HepG2 (cell line): ENCODE results near the gene UBQLN1. TPM values are rescaled to one million over a fixed set of nuclear protein-coding genes. Genes with fewer than 3 reads are reported as not detected.

Experiments
- BCL6 ChIP-seq: IDR thresholded peaks from 2 replicates; pipeline ENCODE4 v1.6.1; 2016; ENCODE audit warnings: missing genetic modification reagents, missing compliant biosample characterization
- DNMT3B ChIP-seq: conservative IDR thresholded peaks from 2 replicates; pipeline ENCODE4 v1.6.1; 2016; ENCODE audit warnings: missing biosample characterization, control low read depth
- FLYWCH1 ChIP-seq: sonication (generic); formaldehyde crosslinking; IDR thresholded peaks from 2 replicates; pipeline ENCODE4 v1.8.1; 2023; ENCODE audit warnings: mild to moderate bottlenecking, missing genetic modification reagents
- HIVEP1 ChIP-seq: sonication (generic); formaldehyde crosslinking; IDR thresholded peaks from 2 replicates; pipeline ENCODE4 v1.4.0; 2020; ENCODE audit warnings: mild to moderate bottlenecking, missing genetic modification reagents
- ISL2 ChIP-seq: sonication (generic); formaldehyde crosslinking; IDR thresholded peaks from 2 replicates; pipeline ENCODE4 v1.5.0; 2020; ENCODE audit warnings: missing genetic modification reagents
- KLF12 ChIP-seq: sonication (generic); formaldehyde crosslinking; IDR thresholded peaks from 2 replicates; pipeline ENCODE4 v1.4.0; 2020; ENCODE audit warnings: missing genetic modification reagents, borderline replicate concordance
- NCOA5 ChIP-seq: sonication (generic); formaldehyde crosslinking; IDR thresholded peaks from 2 replicates; pipeline ENCODE4 v1.4.0; 2020; ENCODE audit warnings: missing genetic modification reagents
- PRPF4 ChIP-seq: fragments of 200-400 bp; formaldehyde crosslinking; IDR thresholded peaks from 2 replicates; pipeline ENCODE4 v1.6.1; 2016; ENCODE audit warnings: low read length, low read depth; ENCODE audit not compliant: poor library complexity, severe bottlenecking
- TSC22D2 ChIP-seq: sonication (generic); formaldehyde crosslinking; IDR thresholded peaks from 2 replicates; pipeline ENCODE4 v1.5.1; 2020; ENCODE audit warnings: missing genetic modification reagents, mild to moderate bottlenecking, borderline replicate concordance
- ZNF317 ChIP-seq: sonication (generic); formaldehyde crosslinking; IDR thresholded peaks from 2 replicates; pipeline ENCODE4 v1.5.0; 2020; ENCODE audit warnings: mild to moderate bottlenecking, missing genetic modification reagents
- ZNF816 ChIP-seq: sonication (generic); formaldehyde crosslinking; IDR thresholded peaks from 2 replicates; pipeline ENCODE4 v1.8.0; 2022; ENCODE audit warnings: missing genetic modification reagents, mild to moderate bottlenecking, borderline replicate concordance
- ZSCAN30 ChIP-seq: sonication (generic); formaldehyde crosslinking; IDR thresholded peaks from 2 replicates; pipeline ENCODE4 v1.5.0; 2020; ENCODE audit warnings: mild to moderate bottlenecking, missing genetic modification reagents
- polyA plus RNA-seq, 8 experiments: library from polyadenylated mRNA; depleted of rRNA in 3 of 8; stranded (reverse) in 7 of 8; unstranded in 1 of 8; fragments of >200 nt; fragmentation: Illumina TruSeq in 4 of 8; extraction: Trizol in 4 of 8; gene quantifications; 2 replicates each; pipeline versions ENCODE4 v1.2.1 to v1.2.3, GENCODE V29; 2011 to 2016; ENCODE audit warnings: low read depth in 4 of 8, missing spikeins in 1 of 8, mixed read lengths in 1 of 8; ENCODE audit not compliant: insufficient read depth in 1 of 8
- total RNA-seq, 5 experiments: library from RNA; depleted of rRNA; stranded (reverse); fragments of >200 nt; fragmentation: Illumina TruSeq; extraction: Trizol; gene quantifications; 2 replicates each; pipeline ENCODE4 v1.2.3, GENCODE V29; 2016; ENCODE audit warnings: low read depth in 1 of 5
- TF ChIP-seq, protein P1 (sequence below): sonication (generic); formaldehyde crosslinking; IDR thresholded peaks from 2 replicates; pipeline ENCODE4 v1.4.0; 2020; ENCODE audit warnings: low read depth, mild to moderate bottlenecking, missing genetic modification reagents
- TF ChIP-seq, protein P2 (sequence below): sonication (generic); formaldehyde crosslinking; IDR thresholded peaks from 2 replicates; pipeline ENCODE4 v1.5.0; 2020; ENCODE audit warnings: mild to moderate bottlenecking, missing genetic modification reagents, borderline replicate concordance
- TF ChIP-seq, protein P3 (sequence below): sonication (generic); formaldehyde crosslinking; IDR thresholded peaks from 2 replicates; pipeline ENCODE4 v1.4.0; 2020; ENCODE audit warnings: mild to moderate bottlenecking, missing genetic modification reagents, borderline replicate concordance
- TF ChIP-seq, protein P4 (sequence below): sonication (generic); formaldehyde crosslinking; IDR thresholded peaks from 2 replicates; pipeline ENCODE4 v1.5.0; 2020; ENCODE audit warnings: mild to moderate bottlenecking, missing genetic modification reagents, borderline replicate concordance
- TF ChIP-seq, protein P5 (sequence below): sonication (generic); formaldehyde crosslinking; IDR thresholded peaks from 2 replicates; pipeline ENCODE4 v1.4.0; 2020; ENCODE audit warnings: mild to moderate bottlenecking, missing genetic modification reagents

UBQLN1 gene
- total and polyA plus RNA-seq, 2 of the 13 experiments (the other 11 are each of a cell fraction or from before 2014, with no cell fraction given) = 78.1 to 83.8 TPM

DNA sequence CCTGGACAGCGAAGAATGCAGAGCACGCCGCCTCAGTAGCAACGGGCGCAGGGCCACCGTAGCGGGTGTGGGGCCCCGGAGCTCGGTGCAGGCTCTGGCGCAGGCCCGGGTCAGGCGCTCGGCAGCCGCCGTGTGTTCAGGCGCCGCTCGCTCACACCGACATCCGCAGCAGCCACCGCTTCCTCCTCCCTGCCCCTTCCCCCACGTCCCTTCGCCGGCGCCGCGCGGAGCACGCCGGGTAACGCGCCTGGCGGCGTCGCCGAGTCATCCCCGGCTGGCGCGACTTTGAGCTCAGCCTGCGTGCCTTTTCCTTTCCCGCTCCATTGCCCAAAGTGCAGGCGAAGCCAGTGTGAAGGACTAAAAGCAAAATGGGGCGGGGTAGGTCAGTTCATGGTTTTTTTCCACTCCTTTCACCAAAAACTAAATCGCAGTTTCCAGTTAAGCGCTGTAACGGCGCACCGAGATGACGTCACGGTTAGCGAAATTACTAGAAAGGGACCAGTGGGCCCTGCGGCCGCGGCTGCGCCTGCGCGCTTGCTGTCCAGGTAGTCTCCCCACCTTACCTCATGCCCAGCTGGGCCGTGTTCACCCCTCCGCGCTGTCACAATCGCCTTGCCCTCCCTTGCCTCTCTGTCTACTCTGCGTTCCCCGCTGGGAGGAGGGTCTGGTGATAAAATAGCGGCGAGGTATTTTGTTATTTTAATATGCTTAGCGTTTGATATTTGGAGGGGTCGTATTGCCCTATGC, at the start of gene UBQLN1 (continued):
- TF ChIP-seq, protein P1, sequence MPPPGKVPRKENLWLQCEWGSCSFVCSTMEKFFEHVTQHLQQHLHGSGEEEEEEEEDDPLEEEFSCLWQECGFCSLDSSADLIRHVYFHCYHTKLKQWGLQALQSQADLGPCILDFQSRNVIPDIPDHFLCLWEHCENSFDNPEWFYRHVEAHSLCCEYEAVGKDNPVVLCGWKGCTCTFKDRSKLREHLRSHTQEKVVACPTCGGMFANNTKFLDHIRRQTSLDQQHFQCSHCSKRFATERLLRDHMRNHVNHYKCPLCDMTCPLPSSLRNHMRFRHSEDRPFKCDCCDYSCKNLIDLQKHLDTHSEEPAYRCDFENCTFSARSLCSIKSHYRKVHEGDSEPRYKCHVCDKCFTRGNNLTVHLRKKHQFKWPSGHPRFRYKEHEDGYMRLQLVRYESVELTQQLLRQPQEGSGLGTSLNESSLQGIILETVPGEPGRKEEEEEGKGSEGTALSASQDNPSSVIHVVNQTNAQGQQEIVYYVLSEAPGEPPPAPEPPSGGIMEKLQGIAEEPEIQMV = no peak
- no peak for TF ChIP-seq TSC22D2 (CRISPR knock-in tag)
- TF ChIP-seq DNMT3B (CRISPR knock-in tag) = peak; percentile 73; the same call in 1 of the 2 replicates
- TF ChIP-seq PRPF4 = no peak
- TF ChIP-seq NCOA5 (CRISPR knock-in tag) = no peak
- TF ChIP-seq, protein P2, sequence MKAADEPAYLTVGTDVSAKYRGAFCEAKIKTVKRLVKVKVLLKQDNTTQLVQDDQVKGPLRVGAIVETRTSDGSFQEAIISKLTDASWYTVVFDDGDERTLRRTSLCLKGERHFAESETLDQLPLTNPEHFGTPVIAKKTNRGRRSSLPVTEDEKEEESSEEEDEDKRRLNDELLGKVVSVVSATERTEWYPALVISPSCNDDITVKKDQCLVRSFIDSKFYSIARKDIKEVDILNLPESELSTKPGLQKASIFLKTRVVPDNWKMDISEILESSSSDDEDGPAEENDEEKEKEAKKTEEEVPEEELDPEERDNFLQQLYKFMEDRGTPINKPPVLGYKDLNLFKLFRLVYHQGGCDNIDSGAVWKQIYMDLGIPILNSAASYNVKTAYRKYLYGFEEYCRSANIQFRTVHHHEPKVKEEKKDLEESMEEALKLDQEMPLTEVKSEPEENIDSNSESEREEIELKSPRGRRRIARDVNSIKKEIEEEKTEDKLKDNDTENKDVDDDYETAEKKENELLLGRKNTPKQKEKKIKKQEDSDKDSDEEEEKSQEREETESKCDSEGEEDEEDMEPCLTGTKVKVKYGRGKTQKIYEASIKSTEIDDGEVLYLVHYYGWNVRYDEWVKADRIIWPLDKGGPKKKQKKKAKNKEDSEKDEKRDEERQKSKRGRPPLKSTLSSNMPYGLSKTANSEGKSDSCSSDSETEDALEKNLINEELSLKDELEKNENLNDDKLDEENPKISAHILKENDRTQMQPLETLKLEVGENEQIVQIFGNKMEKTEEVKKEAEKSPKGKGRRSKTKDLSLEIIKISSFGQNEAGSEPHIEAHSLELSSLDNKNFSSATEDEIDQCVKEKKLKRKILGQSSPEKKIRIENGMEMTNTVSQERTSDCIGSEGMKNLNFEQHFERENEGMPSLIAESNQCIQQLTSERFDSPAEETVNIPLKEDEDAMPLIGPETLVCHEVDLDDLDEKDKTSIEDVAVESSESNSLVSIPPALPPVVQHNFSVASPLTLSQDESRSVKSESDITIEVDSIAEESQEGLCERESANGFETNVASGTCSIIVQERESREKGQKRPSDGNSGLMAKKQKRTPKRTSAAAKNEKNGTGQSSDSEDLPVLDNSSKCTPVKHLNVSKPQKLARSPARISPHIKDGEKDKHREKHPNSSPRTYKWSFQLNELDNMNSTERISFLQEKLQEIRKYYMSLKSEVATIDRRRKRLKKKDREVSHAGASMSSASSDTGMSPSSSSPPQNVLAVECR (CRISPR knock-in tag) = peak; percentile 94
- TF ChIP-seq ZNF816 (CRISPR knock-in tag) = peak; percentile 84; the same call in 1 of the 2 replicates
- no peak for TF ChIP-seq FLYWCH1 (CRISPR knock-in tag)
- peak; percentile 11; the same call in 1 of the 2 replicates for TF ChIP-seq KLF12
- TF ChIP-seq, protein P3, sequence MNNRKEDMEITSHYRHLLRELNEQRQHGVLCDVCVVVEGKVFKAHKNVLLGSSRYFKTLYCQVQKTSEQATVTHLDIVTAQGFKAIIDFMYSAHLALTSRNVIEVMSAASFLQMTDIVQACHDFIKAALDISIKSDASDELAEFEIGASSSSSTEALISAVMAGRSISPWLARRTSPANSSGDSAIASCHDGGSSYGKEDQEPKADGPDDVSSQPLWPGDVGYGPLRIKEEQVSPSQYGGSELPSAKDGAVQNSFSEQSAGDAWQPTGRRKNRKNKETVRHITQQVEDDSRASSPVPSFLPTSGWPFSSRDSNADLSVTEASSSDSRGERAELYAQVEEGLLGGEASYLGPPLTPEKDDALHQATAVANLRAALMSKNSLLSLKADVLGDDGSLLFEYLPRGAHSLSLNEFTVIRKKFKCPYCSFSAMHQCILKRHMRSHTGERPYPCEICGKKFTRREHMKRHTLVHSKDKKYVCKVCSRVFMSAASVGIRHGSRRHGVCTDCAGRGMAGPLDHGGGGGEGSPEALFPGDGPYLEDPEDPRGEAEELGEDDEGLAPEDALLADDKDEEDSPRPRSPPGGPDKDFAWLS (CRISPR knock-in tag) = no peak
- TF ChIP-seq BCL6 = peak; percentile 93
- TF ChIP-seq HIVEP1 = peak; percentile 36; the same call in 1 of the 2 replicates
- no peak; the same call in 1 of the 2 replicates for TF ChIP-seq ZNF317 (CRISPR knock-in tag)
- peak; percentile 37; the same call in 1 of the 2 replicates for TF ChIP-seq ISL2 (CRISPR knock-in tag)
- no peak for TF ChIP-seq ZSCAN30 (CRISPR knock-in tag)
- TF ChIP-seq, protein P4, sequence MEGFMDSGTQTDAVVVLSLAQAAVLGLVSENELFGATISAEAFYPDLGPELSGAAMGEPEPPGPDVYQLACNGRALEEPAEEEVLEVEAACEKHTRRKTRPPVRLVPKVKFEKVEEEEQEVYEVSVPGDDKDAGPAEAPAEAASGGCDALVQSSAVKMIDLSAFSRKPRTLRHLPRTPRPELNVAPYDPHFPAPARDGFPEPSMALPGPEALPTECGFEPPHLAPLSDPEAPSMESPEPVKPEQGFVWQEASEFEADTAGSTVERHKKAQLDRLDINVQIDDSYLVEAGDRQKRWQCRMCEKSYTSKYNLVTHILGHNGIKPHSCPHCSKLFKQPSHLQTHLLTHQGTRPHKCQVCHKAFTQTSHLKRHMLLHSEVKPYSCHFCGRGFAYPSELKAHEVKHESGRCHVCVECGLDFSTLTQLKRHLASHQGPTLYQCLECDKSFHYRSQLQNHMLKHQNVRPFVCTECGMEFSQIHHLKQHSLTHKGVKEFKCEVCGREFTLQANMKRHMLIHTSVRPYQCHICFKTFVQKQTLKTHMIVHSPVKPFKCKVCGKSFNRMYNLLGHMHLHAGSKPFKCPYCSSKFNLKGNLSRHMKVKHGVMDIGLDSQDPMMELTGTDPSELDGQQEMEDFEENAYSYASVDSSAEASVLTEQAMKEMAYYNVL (CRISPR knock-in tag) = no peak
- TF ChIP-seq, protein P5, sequence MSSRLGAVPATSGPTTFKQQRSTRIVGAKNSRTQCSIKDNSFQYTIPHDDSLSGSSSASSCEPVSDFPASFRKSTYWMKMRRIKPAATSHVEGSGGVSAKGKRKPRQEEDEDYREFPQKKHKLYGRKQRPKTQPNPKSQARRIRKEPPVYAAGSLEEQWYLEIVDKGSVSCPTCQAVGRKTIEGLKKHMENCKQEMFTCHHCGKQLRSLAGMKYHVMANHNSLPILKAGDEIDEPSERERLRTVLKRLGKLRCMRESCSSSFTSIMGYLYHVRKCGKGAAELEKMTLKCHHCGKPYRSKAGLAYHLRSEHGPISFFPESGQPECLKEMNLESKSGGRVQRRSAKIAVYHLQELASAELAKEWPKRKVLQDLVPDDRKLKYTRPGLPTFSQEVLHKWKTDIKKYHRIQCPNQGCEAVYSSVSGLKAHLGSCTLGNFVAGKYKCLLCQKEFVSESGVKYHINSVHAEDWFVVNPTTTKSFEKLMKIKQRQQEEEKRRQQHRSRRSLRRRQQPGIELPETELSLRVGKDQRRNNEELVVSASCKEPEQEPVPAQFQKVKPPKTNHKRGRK (CRISPR knock-in tag) = no peak; the same call in 1 of the 2 replicates
